ENCODE data around the gene SCAMP5.

The SCAMP5 gene

GRCh38 chr15:74959586-74959939 is 35.8 kb upstream of the SCAMP5 start:
- Histone ChIP-seq H3K4me3 (ENCODE audit: low read depth, low read length) (peak overlapping the region; percentile 73), H3K27me3 (no peaks in the 10 kb centered on the region), H3K9me3 (no peaks in the 10 kb centered on the region), H3K4me1 (peaks cover 15% of the 10 kb centered on the region), H3K36me3 (no peaks in the 10 kb centered on the region)
- TF ChIP-seq CTCF (IDR thresholded peaks at IDR 0.05; ENCODE audit: low read depth, low read length), result no peak
- no peak for DNase-seq

GRCh38 chr15:74960286-74960685 is 35.1 kb upstream of the SCAMP5 start:
- no peak overlapping the region for H3K4me3 ChIP-seq (ENCODE audit: low read depth, low read length)
- no peak for TF ChIP-seq CTCF (IDR thresholded peaks at IDR 0.05; ENCODE audit: low read depth, low read length)
- H3K4me1 ChIP-seq, result peaks cover 22% of the 10 kb centered on the region
- H3K9me3 ChIP-seq, result no peaks in the 10 kb centered on the region
- no peaks in the 10 kb centered on the region for H3K27me3 ChIP-seq
- no peak for DNase-seq
- H3K36me3 ChIP-seq, result no peaks in the 10 kb centered on the region

- Histone ChIP-seq H3K4me1 (peaks cover 24% of the 10 kb centered on the region), H3K27me3 (no peaks in the 10 kb centered on the region), H3K4me3 (ENCODE audit: low read depth, low read length) (no peak overlapping the region), H3K36me3 (no peaks in the 10 kb centered on the region), H3K9me3 (no peaks in the 10 kb centered on the region)
- no peak for DNase-seq
- TF ChIP-seq CTCF (IDR thresholded peaks at IDR 0.05; ENCODE audit: low read depth, low read length), result no peak
Measured at GRCh38 chr15:74960995-74961588, 34.3 kb upstream of the SCAMP5 start.

- no peaks in the 10 kb centered on the region for H3K9me3 ChIP-seq
- no peak for TF ChIP-seq CTCF (IDR thresholded peaks at IDR 0.05; ENCODE audit: low read depth, low read length)
- H3K27me3 ChIP-seq, result no peaks in the 10 kb centered on the region
- no peak overlapping the region for H3K4me3 ChIP-seq (ENCODE audit: low read depth, low read length)
- no peaks in the 10 kb centered on the region for H3K36me3 ChIP-seq
- DNase-seq, result no peak
- peaks cover 24% of the 10 kb centered on the region for H3K4me1 ChIP-seq
Measured at GRCh38 chr15:74961616-74962015, 33.7 kb upstream of the SCAMP5 start.

- no peak for TF ChIP-seq CTCF (IDR thresholded peaks at IDR 0.05; ENCODE audit: low read depth, low read length)
- no peaks in the 10 kb centered on the region for H3K9me3 ChIP-seq
- DNase-seq, result no peak
- peaks cover 24% of the 10 kb centered on the region for H3K4me1 ChIP-seq
- no peak overlapping the region for H3K4me3 ChIP-seq (ENCODE audit: low read depth, low read length)
- no peaks in the 10 kb centered on the region for H3K36me3 ChIP-seq
- no peaks in the 10 kb centered on the region for H3K27me3 ChIP-seq
Measured at GRCh38 chr15:74962219-74962618, 33.1 kb upstream of the SCAMP5 start.

GRCh38 chr15:74962671-74963070 is 32.7 kb upstream of the SCAMP5 start:
- DNase-seq, result peak; percentile 67
- Histone ChIP-seq H3K36me3 (no peaks in the 10 kb centered on the region), H3K4me1 (peaks cover 24% of the 10 kb centered on the region), H3K27me3 (no peaks in the 10 kb centered on the region), H3K9me3 (no peaks in the 10 kb centered on the region; the same call in 1 of the 2 replicates), H3K4me3 (ENCODE audit: low read depth, low read length) (no peak overlapping the region)
- TF ChIP-seq CTCF (IDR thresholded peaks at IDR 0.05; ENCODE audit: low read depth, low read length), result no peak

Measured in BE2C (cell line).